Panc1 (cell line): Measurements from ENCODE around the gene KCNQ1.

Source experiments
- CTCF ChIP-seq: fragments of 450-650 bp; IDR thresholded peaks from 2 replicates; pipeline ENCODE4 v1.5.1; 2017; ENCODE audit warnings: mild to moderate bottlenecking
- POLR2AphosphoS5 ChIP-seq: IDR thresholded peaks from 2 replicates; pipeline ENCODE4 v1.6.1; 2012; ENCODE audit warnings: mild to moderate bottlenecking, low read depth, low read length, moderate library complexity
- REST ChIP-seq, 2 experiments: IDR thresholded peaks; 2 replicates each; pipeline ENCODE4 v1.6.1; 2011 to 2012; ENCODE audit warnings: low read depth in 2 of 2, control low read depth in 1 of 2, low read length in 1 of 2, mild to moderate bottlenecking in 1 of 2, moderate library complexity in 1 of 2; ENCODE audit not compliant: insufficient read depth in 1 of 2
- SIN3A ChIP-seq: IDR thresholded peaks from 2 replicates; pipeline ENCODE4 v1.6.1; 2012; ENCODE audit warnings: low read depth, mild to moderate bottlenecking, low read length, moderate library complexity, borderline replicate concordance; ENCODE audit not compliant: insufficient read depth
- TCF7L2 ChIP-seq: IDR thresholded peaks from 2 replicates; pipeline ENCODE4 v1.6.1; 2011; ENCODE audit warnings: mild to moderate bottlenecking, low read depth, low read length, inconsistent platforms

DNA sequence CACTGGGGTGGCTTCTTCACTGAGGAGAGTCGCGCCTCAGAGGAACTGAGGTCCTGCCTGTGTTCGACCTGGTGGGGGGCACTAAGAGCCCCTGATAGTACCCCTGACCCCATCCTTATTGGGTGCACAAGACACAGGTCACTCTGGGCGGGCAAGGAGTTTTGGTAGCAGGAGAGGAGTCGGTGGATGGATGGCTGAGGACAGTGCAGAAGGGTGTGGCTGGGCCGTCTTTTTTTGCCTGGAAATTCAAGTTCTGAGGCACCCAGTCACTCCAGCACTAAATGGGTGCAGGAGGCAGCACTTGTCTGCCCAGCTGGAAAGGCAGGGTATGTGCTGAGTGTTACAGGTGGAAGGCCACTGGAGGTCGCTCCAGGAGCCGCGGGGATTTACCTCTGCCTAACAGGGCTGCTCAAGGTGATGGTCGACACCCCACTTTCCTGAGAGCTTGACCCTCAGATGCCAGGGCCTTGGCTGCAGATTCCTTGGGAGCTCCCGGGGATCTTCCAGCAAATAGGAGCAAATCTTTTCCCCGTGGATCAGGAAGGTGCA, 43.3 kb upstream of the KCNQ1 start:
- TF ChIP-seq SIN3A (no peak), CTCF (no peak; the same call in 1 of the 2 replicates), POLR2AphosphoS5 (no peak), REST (IDR thresholded peaks at IDR 0.05; ENCODE audit: insufficient read depth in 1 of 2, low read depth in 2 of 2, low read length in 1 of 2) (no peak), TCF7L2 (no peak)
